DOHH2 (cell line): Measurements from ENCODE around the gene LPXN.

Experiments used
- CTCF ChIP-seq: fragments of 200-600 bp; sonication (generic); IDR thresholded peaks from one replicate; pipeline ENCODE4 v1.5.1; 2014; ENCODE audit warnings: antibody characterized with exemption, mild to moderate bottlenecking, low read depth, low read length; ENCODE audit not compliant: poor library complexity, severe bottlenecking
- EZH2phosphoT487 ChIP-seq: fragments of 200-600 bp; sonication (generic); IDR thresholded peaks from 2 replicates; pipeline ENCODE4 v1.6.1; 2017; ENCODE audit warnings: borderline replicate concordance, mild to moderate bottlenecking, antibody characterized with exemption, low read length, moderate library complexity, mixed read lengths

DNA sequence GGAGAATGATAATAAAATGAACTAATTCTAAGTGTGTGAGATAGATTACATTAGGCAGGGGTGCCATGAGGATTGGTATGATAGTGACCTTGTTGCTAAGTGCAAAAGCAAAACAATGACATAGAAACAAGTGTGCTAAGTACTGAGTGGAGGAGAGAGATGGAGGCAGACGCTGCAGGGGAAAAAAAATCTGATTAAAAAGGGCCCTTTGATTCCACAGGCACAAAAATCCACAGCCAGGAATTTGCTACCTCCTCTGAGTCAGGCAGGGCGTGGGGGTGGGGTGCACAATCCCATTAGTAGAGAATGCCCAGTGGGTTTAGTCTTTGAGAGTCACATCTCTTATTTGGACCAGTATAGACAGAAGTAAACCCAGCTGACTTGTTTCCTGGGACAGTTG is 46.7 kb upstream of the LPXN start, which contains the start of gene CNTF:
- TF ChIP-seq CTCF (no peak), EZH2phosphoT487 (no peak)
